H1 (cell line): ENCODE results near the gene PELI2.

Experiments
- BRCA1 ChIP-seq: IDR thresholded peaks from 2 replicates; pipeline ENCODE4 v1.6.1; 2012; ENCODE audit warnings: low read depth, low read length, improper control_type of control experiment
- CTCF ChIP-seq, 3 experiments: IDR thresholded peaks; 1 replicate in 2 of 3; 2 replicates in 1 of 3; pipeline versions ENCODE4 v1.5.1 to v1.6.1; 2011; ENCODE audit warnings: low read length in 3 of 3, mild to moderate bottlenecking in 3 of 3, inconsistent platforms in 2 of 3, low read depth in 1 of 3, moderate library complexity in 1 of 3; ENCODE audit not compliant: insufficient read depth in 1 of 3; ENCODE audit errors: control extremely low read depth in 1 of 3
- EP300 ChIP-seq, 2 experiments: IDR thresholded peaks; 1 replicate in 1 of 2; 2 replicates in 1 of 2; pipeline ENCODE4 v1.6.1; 2011 to 2012; ENCODE audit warnings: low read depth in 2 of 2, low read length in 2 of 2, mild to moderate bottlenecking in 2 of 2, borderline replicate concordance in 1 of 2, inconsistent platforms in 1 of 2, moderate library complexity in 1 of 2
- EZH2 ChIP-seq: fragments of 200-600 bp; sonication (generic); IDR thresholded peaks from 2 replicates; pipeline ENCODE4 v1.7.1; 2012; ENCODE audit warnings: low read depth, mild to moderate bottlenecking, moderate library complexity, low read length, inconsistent platforms; ENCODE audit not compliant: severe bottlenecking
- HDAC6 ChIP-seq: IDR thresholded peaks from one replicate; pipeline ENCODE4 v1.7.1; 2012; ENCODE audit warnings: low read depth, mild to moderate bottlenecking, inconsistent platforms, low read length, moderate library complexity
- KDM1A ChIP-seq: fragments of 200-600, 300-600 bp; sonication (generic); IDR thresholded peaks from 2 replicates; pipeline ENCODE4 v1.7.1; 2016; ENCODE audit warnings: mild to moderate bottlenecking, low read length, borderline replicate concordance
- POLR2AphosphoS5 ChIP-seq: IDR thresholded peaks from 2 replicates; pipeline ENCODE4 v1.6.1; 2011; ENCODE audit warnings: low read depth, low read length
- RBBP5 ChIP-seq: IDR thresholded peaks from 2 replicates; pipeline ENCODE4 v1.7.1; 2012; ENCODE audit warnings: low read depth, mild to moderate bottlenecking, inconsistent platforms, low read length, moderate library complexity, borderline replicate concordance
- SAP30 ChIP-seq: fragments of 300-600 bp; sonication (generic); IDR thresholded peaks from 2 replicates; pipeline ENCODE4 v1.7.1; 2012; ENCODE audit warnings: low read length, moderate library complexity, mild to moderate bottlenecking, inconsistent platforms; ENCODE audit not compliant: insufficient read depth, insufficient replicate concordance
- SP1 ChIP-seq: IDR thresholded peaks from 2 replicates; pipeline ENCODE4 v1.6.1; 2011; ENCODE audit warnings: low read depth, low read length

- TF ChIP-seq CTCF (IDR thresholded peaks at IDR 0.05; ENCODE audit: control extremely low read depth in 1 of 3, insufficient read depth in 1 of 3, low read depth in 1 of 3, low read length in 3 of 3) (no peak), POLR2AphosphoS5 (no peak), HDAC6 (no peak), EP300 (IDR thresholded peaks at IDR 0.05; ENCODE audit: borderline replicate concordance in 1 of 2, low read depth in 2 of 2, low read length in 2 of 2) (no peak), BRCA1 (no peak), EZH2 (no peak), SAP30 (no peak), RBBP5 (no peak), KDM1A (no peak), SP1 (no peak)
Measured at GRCh38 chr14:56290195-56290594, 172.0 kb downstream of the PELI2 start.
